T-helper 9 cell (primary cell): ENCODE measurements around the gene MAD2L2.

ENCODE experiments used
- DNase-seq: peaks from one replicate; pipeline ENCODE4 v3.0.0-alpha.2; 2020

The MAD2L2 gene

DNA sequence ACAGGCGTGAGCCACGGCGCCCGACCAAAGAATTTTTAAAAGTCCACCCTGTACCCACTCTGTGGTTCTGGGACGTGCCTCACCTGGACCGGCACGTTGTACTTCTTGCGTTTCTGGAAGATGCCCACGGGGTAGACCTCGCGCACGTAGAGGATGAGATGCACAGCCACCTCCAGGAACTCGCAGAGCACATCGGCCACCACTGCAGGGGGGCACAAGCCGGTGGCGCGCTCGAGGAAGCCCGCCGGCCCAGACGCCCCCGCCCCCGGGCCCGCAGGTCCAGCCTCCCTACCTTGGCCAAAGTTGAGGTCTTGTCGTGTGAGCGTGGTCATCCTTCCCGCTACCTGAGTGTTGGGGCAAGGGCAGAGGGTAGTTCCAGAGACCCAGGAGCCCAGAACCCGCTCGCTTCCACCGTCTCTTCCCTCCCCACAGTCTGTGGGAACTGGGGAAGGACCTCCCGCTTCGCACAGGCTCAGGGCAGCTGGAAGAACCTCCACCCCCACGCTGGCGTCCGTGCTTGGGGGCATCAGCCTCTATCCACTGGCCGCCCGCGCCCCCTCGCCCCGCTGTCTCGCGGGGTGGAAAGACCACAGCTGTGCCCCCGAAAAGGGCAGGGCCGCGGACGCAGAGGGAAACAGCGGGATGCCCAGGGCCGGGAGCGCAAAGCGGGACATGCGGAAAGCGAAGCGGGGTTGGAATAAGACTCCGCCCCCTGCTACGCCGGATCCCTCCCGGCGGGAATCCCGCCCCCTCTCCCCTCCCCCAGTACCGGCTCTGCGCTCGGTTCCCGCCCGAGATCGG, 478 bp downstream of the MAD2L2 start:
- DNase-seq = no peak

- DNase-seq = no peak
Observed at GRCh38 chr1:11678442-11678841, 2.5 kb downstream of the MAD2L2 start.

- no peak for DNase-seq
Observed at GRCh38 chr1:11676386-11677103, 4.4 kb downstream of the MAD2L2 start.

- DNase-seq = no peak
Observed at GRCh38 chr1:11675325-11675724, 5.6 kb downstream of the MAD2L2 start.

DNA sequence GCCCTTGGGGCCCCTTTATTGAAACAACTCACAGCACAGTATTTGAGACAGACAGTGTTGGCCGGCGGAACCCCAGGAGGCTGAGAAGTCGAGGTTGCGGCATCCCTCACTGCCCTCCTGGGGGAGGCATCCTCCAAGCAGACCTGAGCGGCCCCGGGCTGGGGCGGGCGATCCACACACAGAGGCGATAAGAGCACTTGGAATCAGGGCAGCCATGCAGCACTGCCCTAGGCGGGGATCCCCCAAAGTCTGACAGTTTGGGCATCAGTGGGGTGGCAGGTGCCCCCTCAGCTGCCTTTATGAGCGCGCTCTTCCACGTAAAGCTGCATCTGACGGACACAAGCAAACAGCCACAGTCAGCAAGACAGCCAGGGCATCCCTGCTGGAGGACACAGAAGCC, 6.5 kb downstream of the MAD2L2 start:
- no peak for DNase-seq

- no peak for DNase-seq
Observed at GRCh38 chr1:11673089-11673769, 7.7 kb downstream of the MAD2L2 start.

GRCh38 chr1:11671544-11672286, 9.2 kb downstream of the MAD2L2 start:
- DNase-seq = no peak

- DNase-seq = no peak
Observed at GRCh38 chr1:11671205-11671543, 9.8 kb downstream of the MAD2L2 start.

GRCh38 chr1:11670747-11671146, 10.2 kb downstream of the MAD2L2 start:
- no peak for DNase-seq

- DNase-seq = no peak
Observed at GRCh38 chr1:11668516-11668915, 12.4 kb downstream of the MAD2L2 start.

GRCh38 chr1:11664336-11665065, 16.4 kb downstream of the MAD2L2 start:
- no peak for DNase-seq

DNA sequence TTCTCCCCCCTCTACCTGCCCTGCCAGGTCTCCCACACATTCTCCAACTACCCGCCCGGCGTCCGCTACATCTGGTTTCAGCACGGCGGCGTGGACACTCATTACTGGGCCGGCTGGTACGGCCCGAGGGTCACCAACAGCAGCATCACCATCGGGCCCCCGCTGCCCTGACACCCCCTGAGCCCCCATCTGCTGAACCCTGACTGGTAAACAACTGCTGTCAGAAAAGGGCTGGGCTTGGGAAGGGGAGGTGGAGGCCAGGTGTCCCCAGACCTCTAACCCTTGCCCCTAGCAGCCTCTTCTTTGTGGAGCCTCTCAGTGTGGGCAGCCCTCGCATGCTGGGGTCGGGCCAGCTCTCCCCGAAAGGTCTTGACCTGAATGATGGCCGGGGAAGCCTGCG, 19.8 kb downstream of the MAD2L2 start:
- DNase-seq = no peak

GRCh38 chr1:11659748-11660147, 21.2 kb downstream of the MAD2L2 start:
- no peak for DNase-seq

- DNase-seq = no peak
Observed at GRCh38 chr1:11658542-11658941, 22.4 kb downstream of the MAD2L2 start.

DNA sequence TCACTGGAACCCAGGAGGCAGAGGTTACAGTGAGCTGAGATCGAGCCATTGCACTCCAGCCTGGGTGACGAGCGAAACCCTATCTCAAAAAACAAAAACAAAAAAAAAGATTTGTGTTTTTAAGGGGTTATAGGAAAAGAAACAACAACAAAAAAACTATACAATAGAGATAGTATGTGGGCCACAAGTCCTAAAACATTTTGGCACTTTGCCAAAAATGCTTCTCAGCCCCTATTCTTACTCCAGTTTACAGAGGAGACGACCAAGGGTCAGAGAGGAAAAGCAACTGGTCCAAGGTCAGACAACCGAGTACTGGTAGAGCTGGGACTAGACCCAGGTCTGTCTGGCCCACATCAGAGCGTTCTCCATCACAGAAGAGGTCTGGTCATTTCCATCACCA, 23.3 kb downstream of the MAD2L2 start:
- no peak for DNase-seq

- no peak for DNase-seq
Observed at GRCh38 chr1:11654939-11655808, 25.8 kb downstream of the MAD2L2 start.

- DNase-seq = peak; percentile 68
Observed at GRCh38 chr1:11654137-11654938, 26.6 kb downstream of the MAD2L2 start, which contains the start of the genes FBXO2 and FBXO44. Gene FBXO2 (minus strand): TSS chr1:11654429. CDS start chr1:11654340, 89 bp downstream. Gene FBXO44 (plus strand): TSS chr1:11654877. CDS start chr1:11655836, 959 bp downstream.

DNA sequence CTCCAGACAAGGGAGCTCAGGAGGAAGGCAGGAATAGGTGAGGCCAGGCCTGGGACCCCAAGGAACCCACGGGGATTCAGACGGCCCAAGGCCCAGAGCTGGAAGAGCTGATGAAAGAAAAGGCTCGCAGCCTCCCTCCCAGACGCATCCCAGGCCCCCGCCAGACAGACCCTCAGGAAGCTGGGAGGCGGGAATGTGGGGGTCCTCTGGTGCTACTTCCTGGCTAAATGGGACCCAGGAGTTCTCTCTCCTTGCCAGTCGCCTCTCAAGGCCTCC, 27.1 kb downstream of the MAD2L2 start:
- no peak for DNase-seq

DNA sequence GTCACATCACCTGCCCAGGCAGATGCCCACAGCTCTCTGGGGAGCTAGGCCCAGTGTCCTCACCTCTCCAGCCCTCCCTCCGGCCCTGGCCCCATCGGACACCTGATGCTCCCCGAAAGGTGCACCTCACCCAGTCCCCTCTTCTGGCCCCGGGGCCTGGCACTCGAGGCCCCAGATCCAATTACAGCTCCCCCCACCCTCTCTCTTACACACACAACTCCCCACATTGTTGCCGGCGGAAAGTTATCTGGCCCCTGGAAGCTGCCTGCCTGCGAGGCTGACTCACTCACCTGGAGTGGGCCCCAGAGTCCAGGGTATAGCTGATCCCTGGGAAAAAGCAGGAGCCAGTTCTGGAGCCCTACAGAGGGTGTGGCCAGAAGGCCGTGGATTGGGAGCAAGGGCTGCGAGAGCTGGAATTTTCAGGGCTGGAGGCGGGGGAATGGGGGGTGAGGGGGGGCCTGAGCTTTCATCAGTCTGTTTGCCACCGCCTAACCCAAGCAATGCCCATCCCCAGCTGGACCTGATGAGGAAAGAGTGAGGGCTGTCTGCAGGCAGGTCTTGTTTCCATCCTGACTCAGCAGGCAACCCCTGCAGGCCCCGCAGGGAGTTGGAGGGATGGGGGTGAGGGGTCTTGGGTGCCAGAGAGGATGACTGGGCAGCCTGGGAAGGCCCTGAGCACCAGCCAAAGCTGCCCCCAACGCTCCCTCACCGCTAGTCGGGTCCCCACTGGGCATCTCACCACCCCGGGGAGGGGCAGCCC, 27.7 kb downstream of the MAD2L2 start:
- DNase-seq = no peak
